ENCODE measurements around the gene TRIM3. TPM values are rescaled to one million over a fixed set of nuclear protein-coding genes. Genes with fewer than 3 reads are reported as not detected.

TRIM3 gene
- total and polyA plus RNA-seq, 2 of the 8 experiments (the other 6 are each of a cell fraction or from before 2014, with no cell fraction given), result 10.7 to 14.3 TPM

GRCh38 chr11:6438979-6439571 lies 34.7 kb downstream of the TRIM3 start:
- no peak overlapping the region for H3K56ac ChIP-seq (replicated peaks; ENCODE audit: insufficient read length, low read depth, low read length)
- no peak overlapping the region for H4K5ac ChIP-seq (ENCODE audit: insufficient read length, low read depth, low read length)
- H3K9me3 ChIP-seq (ENCODE audit: insufficient read depth in 2 of 2, low read depth in 1 of 2, low read length in 1 of 2), result no peaks in the 10 kb centered on the region
- no peaks in the 10 kb centered on the region for H3K27me3 ChIP-seq (replicated peaks in 1 of 4; ENCODE audit: control insufficient read depth in 3 of 4, extremely low read depth in 1 of 4, insufficient read depth in 3 of 4, low read length in 3 of 4)
- H3K4me2 ChIP-seq (ENCODE audit: insufficient read depth in 1 of 2, low read depth in 2 of 2, low read length in 2 of 2), result no peak overlapping the region
- H3K36me3 ChIP-seq (ENCODE audit: control insufficient read depth in 2 of 4, insufficient read depth in 4 of 4, low read length in 3 of 4), result no peaks in the 10 kb centered on the region
- H3K18ac ChIP-seq (ENCODE audit: extremely low read depth, low read length), result no peak overlapping the region
- H4K91ac ChIP-seq (replicated peaks; ENCODE audit: insufficient read length, low read length), result no peak overlapping the region
- no peak overlapping the region for H3K27ac ChIP-seq (ENCODE audit: low read depth, low read length)
- no peak overlapping the region for H2BK5ac ChIP-seq (ENCODE audit: low read depth, low read length)
- H2AK5ac ChIP-seq (ENCODE audit: low read depth, low read length), result no peak overlapping the region
- H3K4ac ChIP-seq (replicated peaks; ENCODE audit: insufficient read length, low read depth, low read length), result no peak overlapping the region
- H2AFZ ChIP-seq (ENCODE audit: low read length), result 0 out of 2 replicates have a peak overlapping the region, but pooled peaks have one; percentile 63
- no peaks in the 10 kb centered on the region for H3K79me1 ChIP-seq (ENCODE audit: low read depth, low read length)
- no peak overlapping the region for H2BK20ac ChIP-seq (ENCODE audit: low read length)
- H3K79me2 ChIP-seq (ENCODE audit: control insufficient read depth in 1 of 2, insufficient read depth in 2 of 2, low read length in 2 of 2), result no peaks in the 10 kb centered on the region
- H2BK15ac ChIP-seq (ENCODE audit: low read length), result no peak overlapping the region
- 63% methylated on average over 1 of the region's 1 CpG; no CpG with 5 or more reads in 1 of the 2 experiments for WGBS, 2 experiments (ENCODE audit: extremely low coverage in 1 of 2, insufficient coverage in 1 of 2, insufficient read length in 1 of 2, insufficient replicate concordance in 2 of 2, low coverage in 1 of 2, low lambda C conversion rate in 2 of 2, missing lambda C conversion rate in 1 of 2)
- H2BK120ac ChIP-seq (replicated peaks; ENCODE audit: low read depth, low read length), result no peak overlapping the region
- H3K14ac ChIP-seq (ENCODE audit: insufficient read length), result no peak overlapping the region
- no peak overlapping the region for H2BK12ac ChIP-seq (ENCODE audit: low read depth, low read length)
- H3K23ac ChIP-seq (ENCODE audit: insufficient read length), result no peak overlapping the region
- no peaks in the 10 kb centered on the region for H4K20me1 ChIP-seq (replicated peaks in 1 of 2; ENCODE audit: control insufficient read depth in 1 of 2, insufficient read depth in 2 of 2, low read length in 2 of 2)
- FAIRE-seq (peak; percentile 89), DNase-seq (ENCODE audit: low read depth in 1 of 2, low spot score in 2 of 2) (peak in 1 of 2 experiments; percentile 54)
- peaks cover 0 to 4% (median 0%) of the 10 kb centered on the region in 4 experiments; a peak in 2 of 7 replicates for H3K4me1 ChIP-seq (replicated peaks in 1 of 4; ENCODE audit: control insufficient read depth in 3 of 4, insufficient read depth in 4 of 4, low read length in 3 of 4)
- POLR2A ChIA-PET (ENCODE audit: partially characterized antibody), result interaction anchor here (1.0 to 2.0 kb wide), 4 partner anchors 9 to 20 kb away, joined by 3 to 7 read pairs (median 4); partner anchors contain the start of gene APBB1
- no peak overlapping the region for H4K8ac ChIP-seq (ENCODE audit: extremely low read depth, insufficient read depth, low read length)
- H3K9ac ChIP-seq (replicated peaks in 1 of 4; ENCODE audit: extremely low read depth in 1 of 4, low read depth in 3 of 4, low read length in 3 of 4), result no peak overlapping the region
- no peak overlapping the region for H3K4me3 ChIP-seq (ENCODE audit: extremely low read depth in 1 of 4, insufficient read depth in 2 of 4, low read depth in 3 of 4, low read length in 4 of 4)
- H3K23me2 ChIP-seq (ENCODE audit: low read depth, low read length), result no peaks in the 10 kb centered on the region
- CTCF ChIA-PET (ENCODE audit: partially characterized antibody), result interaction anchor here (0.6 to 22.7 kb wide), 29 partner anchors 7 to 155 kb away, joined by 3 to 585 read pairs (median 5); partner anchors contain the start of genes SMPD1 and TRIM3
- no peak for TF ChIP-seq MAFK (IDR thresholded peaks at IDR 0.05; ENCODE audit: low read depth, low read length)
- no peak for TF ChIP-seq EP300 (IDR thresholded peaks at IDR 0.05; ENCODE audit: borderline replicate concordance in 1 of 2, low read depth in 2 of 2, low read length in 2 of 2)
- peak; percentile 80 for TF ChIP-seq MAX (IDR thresholded peaks at IDR 0.05)
- peak; percentile 42; the same call in 1 of the 2 replicates for TF ChIP-seq TEAD4 (IDR thresholded peaks at IDR 0.05; ENCODE audit: low read depth, low read length)
- no peak for TF ChIP-seq POLR2AphosphoS5 (IDR thresholded peaks at IDR 0.05; ENCODE audit: low read depth, low read length)
- TF ChIP-seq SUZ12 (IDR thresholded peaks at IDR 0.05; ENCODE audit: low read length), result no peak
- peak; percentile 71 to 94 (median 86) for TF ChIP-seq CTCF (IDR thresholded peaks at IDR 0.05; ENCODE audit: control extremely low read depth in 1 of 3, insufficient read depth in 1 of 3, low read depth in 1 of 3, low read length in 3 of 3)
- TF ChIP-seq BCL11A (IDR thresholded peaks at IDR 0.05; ENCODE audit: low read depth in 2 of 2, low read length in 2 of 2), result no peak
- TF ChIP-seq EGR1 (IDR thresholded peaks at IDR 0.05; ENCODE audit: borderline replicate concordance, low read depth, low read length), result no peak
- TF ChIP-seq SRF (IDR thresholded peaks at IDR 0.05; ENCODE audit: low read depth, low read length), result no peak

Measured in H1 (cell line).